T-helper 1 cell treated with Interleukin-12 subunit alpha and Interleukin-12 subunit beta and Interleukin-4 antibody, amounts not matched to agents 30 μg/mL and 1 μg/mL, for 36 hours (primary cell): Measurements from ENCODE around the gene SPACA5.

Experiments
- H3K27ac Mint-ChIP-seq: one replicate; pipeline ENCODE4 v1.8.0; 2021; ENCODE audit warnings: mild to moderate bottlenecking, mixed read lengths
- H3K27me3 Mint-ChIP-seq: one replicate; pipeline ENCODE4 v1.8.0; 2021; ENCODE audit warnings: low read depth, mixed read lengths
- H3K36me3 Mint-ChIP-seq: one replicate; pipeline ENCODE4 v1.8.0; 2021; ENCODE audit warnings: low read depth, mixed read lengths
- H3K4me1 Mint-ChIP-seq: one replicate; pipeline ENCODE4 v1.8.0; 2021; ENCODE audit warnings: low read depth, mixed read lengths
- H3K4me3 Mint-ChIP-seq: one replicate; pipeline ENCODE4 v1.8.0; 2021; ENCODE audit warnings: mild to moderate bottlenecking, moderate library complexity, mixed read lengths
- H3K9me3 Mint-ChIP-seq: one replicate; pipeline ENCODE4 v1.8.0; 2021; ENCODE audit warnings: mixed read lengths

The SPACA5 gene

GRCh38 chrX:48043056-48043455 lies 36.3 kb downstream of the SPACA5 start:
- H3K9me3 Mint-ChIP-seq, result peaks cover 5% of the 10 kb centered on the region
- H3K27ac Mint-ChIP-seq, result no peak overlapping the region
- H3K4me3 Mint-ChIP-seq, result no peak overlapping the region
- peaks cover 3% of the 10 kb centered on the region for H3K27me3 Mint-ChIP-seq
- H3K36me3 Mint-ChIP-seq, result no peaks in the 10 kb centered on the region
- no peaks in the 10 kb centered on the region for H3K4me1 Mint-ChIP-seq

GRCh38 chrX:48045410-48046311 lies 38.9 kb downstream of the SPACA5 start:
- Mint-ChIP-seq H3K4me3 (no peak overlapping the region), H3K36me3 (no peaks in the 10 kb centered on the region), H3K27me3 (no peaks in the 10 kb centered on the region), H3K27ac (no peak overlapping the region), H3K9me3 (no peaks in the 10 kb centered on the region), H3K4me1 (no peaks in the 10 kb centered on the region)

- H3K27ac Mint-ChIP-seq, result no peak overlapping the region
- H3K36me3 Mint-ChIP-seq, result no peaks in the 10 kb centered on the region
- no peaks in the 10 kb centered on the region for H3K9me3 Mint-ChIP-seq
- H3K4me1 Mint-ChIP-seq, result no peaks in the 10 kb centered on the region
- no peak overlapping the region for H3K4me3 Mint-ChIP-seq
- no peaks in the 10 kb centered on the region for H3K27me3 Mint-ChIP-seq
These were observed 40.1 kb downstream of the SPACA5 start for GRCh38 chrX:48046846-48047245.

GRCh38 chrX:48058621-48059295 lies 52.0 kb downstream of the SPACA5 start:
- Mint-ChIP-seq H3K4me3 (no peak overlapping the region), H3K27me3 (no peaks in the 10 kb centered on the region), H3K4me1 (no peaks in the 10 kb centered on the region), H3K36me3 (peaks cover 9% of the 10 kb centered on the region), H3K27ac (no peak overlapping the region), H3K9me3 (peaks cover 24% of the 10 kb centered on the region)

GRCh38 chrX:48059296-48059639 lies 52.5 kb downstream of the SPACA5 start:
- Mint-ChIP-seq H3K9me3 (peaks cover 24% of the 10 kb centered on the region), H3K4me1 (no peaks in the 10 kb centered on the region), H3K36me3 (peaks cover 9% of the 10 kb centered on the region), H3K27me3 (no peaks in the 10 kb centered on the region), H3K4me3 (no peak overlapping the region), H3K27ac (no peak overlapping the region)
